K562 (cell line): Measurements from ENCODE around the gene CHAF1A. TPM values are rescaled to one million over a fixed set of nuclear protein-coding genes. Genes with fewer than 3 reads are reported as not detected.

ENCODE experiments used
- CC2D1A ChIP-seq: fragments of 450-650 bp; IDR thresholded peaks from 2 replicates; pipeline ENCODE4 v1.6.1; 2017; ENCODE audit warnings: mild to moderate bottlenecking
- HDGF ChIP-seq: fragments of 450-650 bp; IDR thresholded peaks from 2 replicates; pipeline ENCODE4 v1.6.1; 2016
- NCOR1 ChIP-seq: fragments of 450-650 bp; IDR thresholded peaks from 2 replicates; pipeline ENCODE4 v1.6.1; 2016; ENCODE audit warnings: mild to moderate bottlenecking, moderate library complexity
- RAD21 ChIP-seq, 2 experiments: fragments of 250-450 bp in 1 of 2; fragments of 450-650 bp in 1 of 2; sonication (Bioruptor Pico) in 1 of 2; formaldehyde crosslinking in 1 of 2; IDR thresholded peaks in 1 of 2; conservative IDR thresholded peaks in 1 of 2; 2 replicates each; pipeline versions ENCODE4 v1.4.0 to v1.8.0; 2020 to 2022; ENCODE audit warnings: mild to moderate bottlenecking in 2 of 2, moderate library complexity in 1 of 2
- RBM14 ChIP-seq: fragments of 200-400 bp; formaldehyde crosslinking; IDR thresholded peaks from 2 replicates; pipeline ENCODE4 v1.6.1; 2018; ENCODE audit warnings: low read depth, mild to moderate bottlenecking, low read length, moderate library complexity, borderline replicate concordance; ENCODE audit not compliant: insufficient read depth
- SIRT6 ChIP-seq: IDR thresholded peaks from one replicate; pipeline ENCODE4 v1.6.1; 2012; ENCODE audit warnings: low read depth, mild to moderate bottlenecking, control low read depth, inconsistent platforms, low read length, moderate library complexity
- TBL1XR1 ChIP-seq, 2 experiments: IDR thresholded peaks; 2 replicates each; pipeline ENCODE4 v1.6.1; 2012; ENCODE audit warnings: improper control_type of control experiment in 2 of 2, low read length in 2 of 2, mild to moderate bottlenecking in 1 of 2
- ZNF133 ChIP-seq: fragments of 250-450 bp; sonication (Bioruptor Pico); IDR thresholded peaks from 2 replicates; pipeline ENCODE4 v1.4.0; 2020; ENCODE audit warnings: mild to moderate bottlenecking
- ZNF785 ChIP-seq: fragments of 250-450 bp; sonication (Bioruptor Pico); IDR thresholded peaks from 2 replicates; pipeline ENCODE4 v1.4.0; 2020; ENCODE audit warnings: mild to moderate bottlenecking
- polyA plus RNA-seq, 8 experiments: library from polyadenylated mRNA; depleted of rRNA in 4 of 8; stranded (reverse) in 5 of 8; unstranded in 3 of 8; fragments of >200 nt; fragmentation: Nextera tagmentation in 2 of 8; fragmentation: Illumina TruSeq in 1 of 8; extraction: Ambion mirVana in 2 of 8; extraction: Trizol in 1 of 8; gene quantifications; 2 replicates each; pipeline versions ENCODE4 v1.2.1 to v1.2.3, GENCODE V29; 2011 to 2014; ENCODE audit warnings: inconsistent platforms in 1 of 8, missing spikeins in 1 of 8
- total RNA-seq, 7 experiments: library from RNA; depleted of rRNA in 6 of 7; stranded (reverse); fragments of >200 nt in 6 of 7; fragmentation: Illumina TruSeq in 2 of 7; extraction: Trizol in 2 of 7; gene quantifications; 2 replicates each; pipeline versions ENCODE4 v1.2.1 to v1.2.3, GENCODE V29; 2011 to 2021; ENCODE audit warnings: low replicate concordance in 1 of 7
- TF ChIP-seq, protein P1 (sequence below): fragments of 200-800 bp; sonication (Bioruptor generic); IDR thresholded peaks from 2 replicates; pipeline ENCODE4 v1.6.1; 2017; ENCODE audit warnings: missing genetic modification characterization, missing compliant biosample characterization
- TF ChIP-seq, protein P2 (sequence below): sonication (generic); formaldehyde crosslinking; IDR thresholded peaks from 2 replicates; pipeline ENCODE4 v1.8.1; 2023; ENCODE audit warnings: missing genetic modification reagents, mild to moderate bottlenecking, borderline replicate concordance
- TF ChIP-seq, protein P3 (sequence below), 3 experiments: fragments of 200-800 bp in 1 of 3; fragments of 250-450 bp in 1 of 3; fragments of 450-650 bp in 1 of 3; sonication (Bioruptor Pico) in 1 of 3; sonication (Bioruptor generic) in 1 of 3; formaldehyde crosslinking in 1 of 3; IDR thresholded peaks; 2 replicates each; pipeline versions ENCODE4 v1.6.1 to v1.8.0; 2016 to 2022; ENCODE audit warnings: mild to moderate bottlenecking in 2 of 3, missing genetic modification characterization in 2 of 3, missing compliant biosample characterization in 1 of 3, moderate library complexity in 1 of 3
- TF ChIP-seq, protein P4 (sequence below), 2 experiments: fragments of 200-800 bp in 1 of 2; sonication (Bioruptor generic) in 1 of 2; sonication (generic) in 1 of 2; formaldehyde crosslinking in 1 of 2; IDR thresholded peaks in 1 of 2; conservative IDR thresholded peaks in 1 of 2; 2 replicates each; pipeline versions ENCODE4 v1.5.0 to v1.6.1; 2016 to 2020; ENCODE audit warnings: missing compliant biosample characterization in 1 of 2, missing genetic modification characterization in 1 of 2, missing genetic modification reagents in 1 of 2

Gene CHAF1A
- total and polyA plus RNA-seq, 9 of the 15 experiments (the other 6 are each of a cell fraction or from before 2014, with no cell fraction given) = 1.6 to 86.9 (median 45.2) TPM

DNA sequence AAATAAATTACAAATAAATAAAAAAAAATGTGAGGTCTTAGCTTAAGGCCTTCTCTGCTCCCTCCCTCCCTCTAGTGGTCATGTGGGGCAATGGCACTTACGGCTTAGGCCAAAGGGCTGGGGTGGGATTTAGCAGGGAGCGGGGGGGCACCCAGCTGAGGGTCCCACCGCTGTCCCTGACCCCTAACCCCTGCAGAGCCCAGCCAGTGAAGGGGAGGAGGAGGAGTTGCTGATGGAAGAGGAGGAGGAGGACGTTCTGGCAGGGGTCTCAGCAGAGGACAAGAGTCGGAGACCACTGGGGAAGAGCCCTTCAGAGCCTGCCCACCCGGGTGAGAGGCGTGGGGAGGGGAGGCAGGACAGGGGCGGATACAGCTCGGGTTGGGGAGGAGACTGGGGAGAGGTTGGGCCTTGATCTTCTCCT, 49.7 kb upstream of the CHAF1A start (continued):
- TF ChIP-seq, protein P1, sequence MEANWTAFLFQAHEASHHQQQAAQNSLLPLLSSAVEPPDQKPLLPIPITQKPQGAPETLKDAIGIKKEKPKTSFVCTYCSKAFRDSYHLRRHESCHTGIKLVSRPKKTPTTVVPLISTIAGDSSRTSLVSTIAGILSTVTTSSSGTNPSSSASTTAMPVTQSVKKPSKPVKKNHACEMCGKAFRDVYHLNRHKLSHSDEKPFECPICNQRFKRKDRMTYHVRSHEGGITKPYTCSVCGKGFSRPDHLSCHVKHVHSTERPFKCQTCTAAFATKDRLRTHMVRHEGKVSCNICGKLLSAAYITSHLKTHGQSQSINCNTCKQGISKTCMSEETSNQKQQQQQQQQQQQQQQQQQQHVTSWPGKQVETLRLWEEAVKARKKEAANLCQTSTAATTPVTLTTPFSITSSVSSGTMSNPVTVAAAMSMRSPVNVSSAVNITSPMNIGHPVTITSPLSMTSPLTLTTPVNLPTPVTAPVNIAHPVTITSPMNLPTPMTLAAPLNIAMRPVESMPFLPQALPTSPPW (CRISPR knock-in tag) = peak; percentile 79
- TF ChIP-seq CC2D1A (peak; percentile 64), NCOR1 (no peak), ZNF133 (CRISPR knock-in tag) (no peak), RBM14 (no peak), RAD21 (CRISPR knock-in tag; conservative IDR thresholded peaks at IDR 0.05 in 1 of 2, IDR thresholded peaks at IDR 0.05 in 1 of 2) (peak; percentile 59 to 65), ZNF785 (CRISPR knock-in tag) (no peak), SIRT6 (no peak), TBL1XR1 (IDR thresholded peaks at IDR 0.05; ENCODE audit: low read length in 2 of 2) (no peak), HDGF (0 out of 2 replicates have a peak, but pooled peaks have one; percentile 40)
- TF ChIP-seq, protein P2, sequence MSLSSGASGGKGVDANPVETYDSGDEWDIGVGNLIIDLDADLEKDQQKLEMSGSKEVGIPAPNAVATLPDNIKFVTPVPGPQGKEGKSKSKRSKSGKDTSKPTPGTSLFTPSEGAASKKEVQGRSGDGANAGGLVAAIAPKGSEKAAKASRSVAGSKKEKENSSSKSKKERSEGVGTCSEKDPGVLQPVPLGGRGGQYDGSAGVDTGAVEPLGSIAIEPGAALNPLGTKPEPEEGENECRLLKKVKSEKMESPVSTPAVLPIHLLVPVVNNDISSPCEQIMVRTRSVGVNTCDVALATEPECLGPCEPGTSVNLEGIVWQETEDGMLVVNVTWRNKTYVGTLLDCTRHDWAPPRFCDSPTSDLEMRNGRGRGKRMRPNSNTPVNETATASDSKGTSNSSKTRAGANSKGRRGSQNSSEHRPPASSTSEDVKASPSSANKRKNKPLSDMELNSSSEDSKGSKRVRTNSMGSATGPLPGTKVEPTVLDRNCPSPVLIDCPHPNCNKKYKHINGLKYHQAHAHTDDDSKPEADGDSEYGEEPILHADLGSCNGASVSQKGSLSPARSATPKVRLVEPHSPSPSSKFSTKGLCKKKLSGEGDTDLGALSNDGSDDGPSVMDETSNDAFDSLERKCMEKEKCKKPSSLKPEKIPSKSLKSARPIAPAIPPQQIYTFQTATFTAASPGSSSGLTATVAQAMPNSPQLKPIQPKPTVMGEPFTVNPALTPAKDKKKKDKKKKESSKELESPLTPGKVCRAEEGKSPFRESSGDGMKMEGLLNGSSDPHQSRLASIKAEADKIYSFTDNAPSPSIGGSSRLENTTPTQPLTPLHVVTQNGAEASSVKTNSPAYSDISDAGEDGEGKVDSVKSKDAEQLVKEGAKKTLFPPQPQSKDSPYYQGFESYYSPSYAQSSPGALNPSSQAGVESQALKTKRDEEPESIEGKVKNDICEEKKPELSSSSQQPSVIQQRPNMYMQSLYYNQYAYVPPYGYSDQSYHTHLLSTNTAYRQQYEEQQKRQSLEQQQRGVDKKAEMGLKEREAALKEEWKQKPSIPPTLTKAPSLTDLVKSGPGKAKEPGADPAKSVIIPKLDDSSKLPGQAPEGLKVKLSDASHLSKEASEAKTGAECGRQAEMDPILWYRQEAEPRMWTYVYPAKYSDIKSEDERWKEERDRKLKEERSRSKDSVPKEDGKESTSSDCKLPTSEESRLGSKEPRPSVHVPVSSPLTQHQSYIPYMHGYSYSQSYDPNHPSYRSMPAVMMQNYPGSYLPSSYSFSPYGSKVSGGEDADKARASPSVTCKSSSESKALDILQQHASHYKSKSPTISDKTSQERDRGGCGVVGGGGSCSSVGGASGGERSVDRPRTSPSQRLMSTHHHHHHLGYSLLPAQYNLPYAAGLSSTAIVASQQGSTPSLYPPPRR (CRISPR knock-in tag) = no peak
- TF ChIP-seq, protein P3, sequence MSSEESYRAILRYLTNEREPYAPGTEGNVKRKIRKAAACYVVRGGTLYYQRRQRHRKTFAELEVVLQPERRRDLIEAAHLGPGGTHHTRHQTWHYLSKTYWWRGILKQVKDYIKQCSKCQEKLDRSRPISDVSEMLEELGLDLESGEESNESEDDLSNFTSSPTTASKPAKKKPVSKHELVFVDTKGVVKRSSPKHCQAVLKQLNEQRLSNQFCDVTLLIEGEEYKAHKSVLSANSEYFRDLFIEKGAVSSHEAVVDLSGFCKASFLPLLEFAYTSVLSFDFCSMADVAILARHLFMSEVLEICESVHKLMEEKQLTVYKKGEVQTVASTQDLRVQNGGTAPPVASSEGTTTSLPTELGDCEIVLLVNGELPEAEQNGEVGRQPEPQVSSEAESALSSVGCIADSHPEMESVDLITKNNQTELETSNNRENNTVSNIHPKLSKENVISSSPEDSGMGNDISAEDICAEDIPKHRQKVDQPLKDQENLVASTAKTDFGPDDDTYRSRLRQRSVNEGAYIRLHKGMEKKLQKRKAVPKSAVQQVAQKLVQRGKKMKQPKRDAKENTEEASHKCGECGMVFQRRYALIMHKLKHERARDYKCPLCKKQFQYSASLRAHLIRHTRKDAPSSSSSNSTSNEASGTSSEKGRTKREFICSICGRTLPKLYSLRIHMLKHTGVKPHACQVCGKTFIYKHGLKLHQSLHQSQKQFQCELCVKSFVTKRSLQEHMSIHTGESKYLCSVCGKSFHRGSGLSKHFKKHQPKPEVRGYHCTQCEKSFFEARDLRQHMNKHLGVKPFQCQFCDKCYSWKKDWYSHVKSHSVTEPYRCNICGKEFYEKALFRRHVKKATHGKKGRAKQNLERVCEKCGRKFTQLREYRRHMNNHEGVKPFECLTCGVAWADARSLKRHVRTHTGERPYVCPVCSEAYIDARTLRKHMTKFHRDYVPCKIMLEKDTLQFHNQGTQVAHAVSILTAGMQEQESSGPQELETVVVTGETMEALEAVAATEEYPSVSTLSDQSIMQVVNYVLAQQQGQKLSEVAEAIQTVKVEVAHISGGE (CRISPR knock-in tag; IDR thresholded peaks at IDR 0.05) = no peak
- TF ChIP-seq, protein P4, sequence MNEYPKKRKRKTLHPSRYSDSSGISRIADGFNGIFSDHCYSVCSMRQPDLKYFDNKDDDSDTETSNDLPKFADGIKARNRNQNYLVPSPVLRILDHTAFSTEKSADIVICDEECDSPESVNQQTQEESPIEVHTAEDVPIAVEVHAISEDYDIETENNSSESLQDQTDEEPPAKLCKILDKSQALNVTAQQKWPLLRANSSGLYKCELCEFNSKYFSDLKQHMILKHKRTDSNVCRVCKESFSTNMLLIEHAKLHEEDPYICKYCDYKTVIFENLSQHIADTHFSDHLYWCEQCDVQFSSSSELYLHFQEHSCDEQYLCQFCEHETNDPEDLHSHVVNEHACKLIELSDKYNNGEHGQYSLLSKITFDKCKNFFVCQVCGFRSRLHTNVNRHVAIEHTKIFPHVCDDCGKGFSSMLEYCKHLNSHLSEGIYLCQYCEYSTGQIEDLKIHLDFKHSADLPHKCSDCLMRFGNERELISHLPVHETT (CRISPR knock-in tag; conservative IDR thresholded peaks at IDR 0.05 in 1 of 2, IDR thresholded peaks at IDR 0.05 in 1 of 2) = no peak
